Activated effector memory CD4-positive, alpha-beta T cell treated with anti-CD3 and anti-CD28 coated beads, Interleukin-2, amount 50 U/mL, for 16 hours (primary cell): ENCODE results near the gene HGF.

Source experiments
- DNase-seq: peaks from one replicate; pipeline ENCODE4 v3.0.0-alpha.2; 2020

HGF gene

DNA sequence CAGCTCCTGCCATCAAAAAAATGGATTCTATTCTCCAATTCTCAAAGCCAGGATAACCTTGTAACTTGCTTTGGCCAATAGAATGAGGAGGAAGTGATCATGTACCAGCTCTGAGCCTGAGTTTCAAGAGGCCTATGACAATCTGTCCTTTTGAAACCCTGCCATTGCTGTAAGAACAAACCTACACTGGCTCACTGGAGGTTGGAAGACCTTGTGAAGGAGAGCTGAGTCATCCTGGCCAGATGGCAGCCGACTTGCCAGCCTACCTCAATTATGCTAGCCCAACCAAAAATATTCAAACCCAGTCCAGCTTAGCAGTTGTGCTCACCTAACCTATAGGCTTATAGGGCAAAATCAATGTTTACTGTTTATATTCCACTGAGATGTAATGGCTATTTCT, 93.0 kb downstream of the HGF start:
- no peak for DNase-seq

DNA sequence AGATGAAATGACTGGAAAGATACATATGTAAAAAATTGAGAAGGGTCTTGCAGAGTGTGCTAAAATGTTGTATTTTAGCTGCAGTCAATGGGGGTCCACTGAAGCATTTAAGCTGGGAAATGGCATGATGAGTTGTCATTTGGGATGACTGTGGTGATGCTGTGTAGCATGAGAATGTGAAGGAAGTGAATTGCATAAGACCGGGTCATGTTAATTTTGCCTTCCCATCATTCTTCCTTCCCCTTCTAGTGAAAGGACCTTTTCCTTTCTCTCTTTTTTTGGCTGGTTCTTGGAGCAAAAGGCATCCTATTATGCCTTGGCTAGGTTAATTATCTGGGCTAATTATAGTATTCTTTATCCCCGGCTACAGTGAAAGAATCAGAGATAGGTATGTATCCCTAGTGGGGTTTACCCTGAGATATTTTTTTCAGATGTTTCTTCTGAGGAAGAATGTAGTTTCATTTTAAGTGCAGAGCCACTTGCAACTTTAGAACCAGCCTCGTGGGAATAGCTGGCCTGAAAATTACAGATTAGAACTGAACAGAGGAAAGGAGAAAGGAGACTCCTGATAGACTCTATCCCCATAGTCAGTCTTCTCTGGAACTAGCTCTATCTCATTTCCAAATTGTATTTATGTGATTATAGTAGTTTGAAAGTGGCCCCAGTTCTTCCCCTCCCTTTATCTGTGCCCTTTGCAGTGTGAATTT, 93.6 kb downstream of the HGF start:
- no peak for DNase-seq

DNA sequence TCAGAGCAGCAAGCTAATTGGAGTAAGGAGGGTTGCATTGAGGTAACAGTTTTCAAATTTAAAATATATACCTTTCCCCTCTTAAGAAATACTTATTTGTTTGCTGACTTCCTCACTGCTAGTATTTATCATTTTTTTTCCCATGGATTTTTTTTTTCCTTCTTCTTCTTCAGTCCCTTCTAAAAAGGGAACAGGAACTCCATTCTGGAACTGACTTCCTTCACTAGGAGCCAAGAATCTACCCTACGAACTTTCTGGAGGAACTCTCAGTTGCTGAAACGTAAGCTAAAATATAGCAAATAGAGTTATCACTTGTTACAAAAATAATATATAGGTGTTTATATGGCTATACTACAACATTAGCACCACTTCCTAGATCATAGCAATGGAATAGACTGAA, 95.4 kb downstream of the HGF start:
- no peak for DNase-seq

DNA sequence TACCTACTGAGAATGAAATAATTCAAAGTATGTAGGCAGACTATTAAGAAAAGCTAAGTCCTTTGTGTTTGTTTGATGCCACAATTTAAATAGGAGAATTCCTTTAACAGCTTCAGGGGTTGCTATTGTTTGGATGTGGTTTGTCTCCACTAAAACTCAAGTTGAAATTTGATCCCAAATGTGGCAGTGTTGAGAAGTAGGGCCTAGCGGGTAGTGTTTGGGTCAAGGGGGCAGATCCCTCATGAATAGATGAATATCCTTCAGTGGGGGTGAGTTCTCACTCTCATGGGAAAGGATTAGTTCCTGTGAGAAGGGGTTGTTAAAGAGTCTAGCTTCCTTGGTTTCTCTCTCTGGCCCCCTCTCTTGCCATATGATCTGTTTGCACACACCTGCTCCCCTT, 97.0 kb downstream of the HGF start:
- no peak for DNase-seq

DNA sequence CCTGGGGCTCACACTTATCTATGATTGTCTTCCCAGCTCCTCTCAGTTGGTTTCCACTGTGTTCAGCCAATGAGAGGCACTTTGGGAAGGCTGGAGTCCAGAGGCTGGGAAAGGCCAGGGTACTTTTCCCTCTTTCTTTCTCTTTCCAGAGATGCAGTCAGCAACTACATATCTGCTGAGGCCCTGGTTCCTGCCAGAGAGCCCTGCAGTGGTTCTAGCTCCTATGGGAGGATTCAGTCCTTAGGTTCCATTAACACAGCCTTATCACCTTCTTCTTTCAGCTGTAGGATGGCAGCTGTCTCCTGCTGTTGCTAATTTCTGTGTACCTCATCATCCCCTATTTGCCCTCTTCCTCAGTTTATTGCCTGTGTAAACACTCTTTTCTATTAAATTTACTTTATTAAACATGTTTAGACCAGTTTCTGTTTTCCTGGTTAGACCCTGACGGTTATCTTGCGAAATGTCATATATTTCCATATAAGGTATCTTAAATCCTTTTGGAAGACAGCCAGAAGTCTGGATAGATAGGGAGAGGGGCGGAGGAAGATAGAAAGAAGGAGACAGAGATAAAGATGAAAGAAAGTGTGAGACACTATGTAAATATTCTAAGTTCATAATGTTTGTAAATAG, 100.3 kb downstream of the HGF start:
- DNase-seq, result no peak

DNA sequence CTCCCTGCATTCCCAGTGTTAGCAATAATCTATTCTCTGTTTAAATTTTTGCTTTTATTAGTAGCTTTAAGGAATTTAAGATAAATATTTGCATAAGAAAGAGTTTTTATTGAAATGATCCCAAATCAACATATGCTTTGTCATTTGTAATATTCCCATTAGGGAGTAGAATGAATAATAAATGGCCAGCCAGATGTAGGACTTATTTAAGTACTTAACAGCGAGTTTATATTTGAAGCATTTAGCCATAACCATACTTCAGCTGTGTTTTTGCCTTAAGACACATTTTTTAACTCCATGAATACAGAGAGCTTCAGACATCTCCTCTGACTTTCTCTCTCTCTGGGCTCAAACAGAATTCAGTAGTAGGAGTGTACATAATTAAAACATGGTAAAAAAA, 103.6 kb downstream of the HGF start:
- no peak for DNase-seq

DNA sequence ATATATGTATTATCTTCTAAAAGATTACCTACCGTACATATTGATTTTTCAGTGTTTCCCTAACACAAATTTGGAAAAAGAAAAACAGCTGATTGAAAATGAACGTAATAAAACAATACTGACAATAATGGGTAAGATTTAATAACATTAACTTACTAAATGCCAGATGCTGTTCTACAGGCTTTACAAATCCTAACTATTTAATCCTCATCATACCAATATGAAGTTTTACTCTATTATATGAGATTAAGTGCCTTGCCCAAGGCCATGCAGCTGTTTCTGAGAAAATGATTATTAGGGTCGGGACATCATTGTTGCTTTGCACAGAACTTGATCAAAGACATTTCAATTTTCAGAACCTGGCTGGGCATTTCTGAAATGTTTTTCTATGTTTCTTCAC, 104.6 kb downstream of the HGF start:
- no peak for DNase-seq

DNA sequence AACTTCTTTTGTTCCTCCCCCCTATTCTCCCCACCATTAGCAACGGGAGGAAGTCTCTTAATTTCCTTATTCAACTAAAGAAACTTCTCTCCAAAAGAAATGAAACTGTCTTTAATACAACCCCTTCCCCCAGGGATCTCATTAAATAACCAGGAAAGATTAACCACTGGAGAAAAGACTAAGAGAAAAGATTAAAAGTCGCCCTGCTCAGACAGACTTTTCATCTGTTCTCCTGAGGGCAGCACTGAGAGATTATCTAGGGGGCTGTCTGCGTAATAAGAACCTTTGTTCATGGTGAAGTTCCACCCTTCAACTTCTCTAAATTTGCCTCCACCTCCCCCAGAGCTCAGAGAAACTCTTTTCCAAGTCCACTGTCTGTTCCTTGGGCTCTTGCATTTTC, 105.5 kb downstream of the HGF start:
- DNase-seq, result no peak

DNA sequence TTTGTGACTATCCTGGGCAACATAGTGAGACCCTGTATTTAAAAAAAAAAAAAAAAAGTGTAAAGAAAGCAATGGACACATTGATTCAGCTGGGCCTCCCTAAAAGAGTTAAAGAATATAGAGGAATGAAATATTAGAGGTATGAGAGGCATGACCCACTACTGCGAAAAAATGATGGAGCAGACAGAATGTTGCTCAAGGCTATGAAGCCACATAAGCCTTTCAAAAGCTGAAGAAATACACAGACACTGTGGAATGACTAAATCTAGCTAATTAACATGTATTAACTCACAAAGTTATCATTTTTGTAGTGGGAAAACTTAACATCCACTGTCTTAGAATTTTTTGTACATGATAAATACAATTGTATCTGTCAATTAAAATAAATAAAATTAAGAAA, 107.3 kb downstream of the HGF start:
- no peak for DNase-seq

DNA sequence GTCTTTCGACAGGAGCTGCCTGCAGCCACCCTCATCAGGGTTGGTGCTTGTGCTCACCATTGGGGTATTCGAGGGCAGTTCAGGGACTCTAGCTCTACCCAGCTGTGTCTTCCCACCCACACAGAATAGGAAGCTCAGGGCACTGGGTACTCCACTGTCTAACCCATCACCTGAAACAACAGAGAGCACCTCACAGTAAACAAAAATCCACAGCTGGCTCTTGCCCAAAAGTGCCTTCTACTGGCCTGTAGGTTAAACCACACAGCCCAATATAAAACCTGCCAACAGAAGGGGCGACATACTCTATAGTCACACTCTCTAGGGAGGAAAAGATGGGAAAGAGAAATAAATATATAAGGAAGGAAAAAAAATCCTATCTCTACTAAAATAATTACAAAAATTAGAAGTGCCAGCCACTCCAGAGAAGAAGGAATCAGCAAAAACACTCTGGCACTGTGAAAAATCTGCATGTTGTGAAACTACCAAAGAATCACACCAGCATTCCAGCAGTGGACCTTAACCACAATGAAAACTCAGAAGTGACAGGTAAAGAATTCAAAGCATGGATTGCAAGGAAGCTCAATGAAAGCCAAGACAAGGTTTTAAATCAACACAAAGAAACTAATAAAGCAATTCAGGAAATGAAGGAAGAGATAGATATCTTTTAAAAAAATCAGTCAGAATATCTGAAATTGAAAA, 110.0 kb downstream of the HGF start:
- DNase-seq, result no peak

DNA sequence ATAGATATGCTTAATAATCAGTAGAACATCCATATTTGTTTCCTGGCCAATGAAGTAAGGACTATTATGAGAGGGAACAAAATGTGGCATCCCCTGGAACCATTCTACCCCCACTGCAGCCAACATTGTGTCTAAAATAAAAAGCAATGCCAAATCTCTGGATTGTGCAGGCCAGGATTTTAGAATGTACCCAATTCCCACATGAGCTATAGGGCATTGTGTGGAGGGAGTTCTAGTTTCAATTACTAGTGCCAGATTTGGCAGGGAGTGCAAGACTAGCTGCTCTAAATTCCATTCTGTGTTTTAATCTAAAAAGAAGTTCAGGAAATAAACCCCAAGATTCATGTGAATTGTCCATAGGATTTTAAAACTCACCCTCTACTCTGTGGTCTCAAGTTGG, 112.3 kb downstream of the HGF start:
- no peak for DNase-seq

DNA sequence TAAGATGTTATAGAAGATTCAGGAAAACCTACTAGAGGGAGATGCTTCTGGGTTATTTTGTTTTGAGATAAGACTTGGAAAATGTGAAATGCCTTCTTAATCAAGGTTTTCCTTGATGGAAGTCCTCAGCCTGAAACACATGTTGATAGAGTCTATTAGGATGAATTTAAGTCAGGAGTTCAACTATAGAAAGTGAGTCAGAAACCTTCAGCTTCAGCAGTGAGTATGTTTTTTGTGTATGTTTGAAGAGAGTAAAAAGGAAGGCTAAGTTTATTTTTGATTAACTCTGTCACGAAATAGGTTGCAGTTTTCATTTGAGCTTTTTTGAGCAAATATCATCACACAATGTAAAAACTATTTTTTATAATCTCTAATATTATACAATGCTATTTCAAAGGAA, 114.6 kb downstream of the HGF start:
- no peak for DNase-seq

DNA sequence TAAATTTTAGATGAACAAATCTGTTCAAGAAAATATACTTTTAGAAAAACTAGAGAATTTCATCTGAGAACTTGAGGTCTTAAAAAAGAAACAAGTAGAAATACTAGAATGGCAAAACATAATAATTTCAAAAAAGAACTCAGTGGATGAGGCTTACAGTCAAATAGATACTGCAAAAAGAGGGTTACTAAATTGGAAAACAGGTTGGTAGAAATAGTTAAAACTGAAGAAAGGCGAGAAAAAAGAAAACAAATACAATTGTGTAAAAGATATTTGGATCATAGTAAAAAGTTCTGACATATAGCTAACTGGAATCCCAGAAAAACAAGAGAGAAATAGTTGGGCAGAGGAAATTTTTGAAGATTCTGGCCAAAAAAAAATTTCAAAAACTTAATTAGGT, 117.6 kb downstream of the HGF start:
- DNase-seq, result no peak
